ENCODE data around the gene MTRF1L.

Gene MTRF1L

GRCh38 chr6:152981219-152981618 is 21.3 kb downstream of the MTRF1L start:
- peaks cover 25% of the 10 kb centered on the region for H3K79me2 ChIP-seq
- H3K4me3 ChIP-seq (ENCODE audit: low read depth, low read length), result no peak overlapping the region

DNA sequence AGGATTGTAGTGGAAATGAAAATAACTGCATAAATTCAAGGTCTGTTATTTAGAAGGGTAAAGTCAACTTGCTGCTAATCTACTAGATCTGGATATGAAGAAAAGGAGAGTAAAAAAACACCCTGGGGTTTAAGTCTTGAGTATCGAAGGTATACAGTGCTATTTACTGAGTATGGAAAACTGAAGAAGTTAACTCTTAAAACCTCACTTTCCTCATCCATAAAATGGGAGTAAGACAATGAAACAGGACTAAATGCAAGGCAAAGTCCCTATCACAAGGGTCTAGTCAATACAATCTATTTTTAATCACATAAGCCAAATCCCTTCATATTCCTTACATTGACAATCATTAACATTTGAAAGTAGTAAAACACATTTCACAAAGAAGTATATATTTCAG is 21.9 kb downstream of the MTRF1L start:
- no peak for TF ChIP-seq CTCF (IDR thresholded peaks at IDR 0.05)
- H3K27ac ChIP-seq, result no peak overlapping the region
- no peak overlapping the region for H3K9ac ChIP-seq
- no peak overlapping the region for H3K4me3 ChIP-seq (ENCODE audit: low read depth, low read length)
- H2AFZ ChIP-seq, result no peak overlapping the region
- no peak overlapping the region for H3K4me2 ChIP-seq (ENCODE audit: low read length)
- peaks cover 13% of the 10 kb centered on the region for H3K4me1 ChIP-seq
- no peaks in the 10 kb centered on the region for H3K27me3 ChIP-seq (ENCODE audit: control insufficient read depth, insufficient read depth, low read length)
- no peaks in the 10 kb centered on the region for H3K9me3 ChIP-seq (ENCODE audit: control insufficient read depth, low read length)
- H3K36me3 ChIP-seq (ENCODE audit: control insufficient read depth, insufficient read depth, low read length), result no peaks in the 10 kb centered on the region
- peaks cover 25% of the 10 kb centered on the region for H3K79me2 ChIP-seq

More at GRCh38 chr6:152981219-152981618, 21.3 kb downstream of the MTRF1L start:
- no peak for TF ChIP-seq CTCF (IDR thresholded peaks at IDR 0.05)
- Histone ChIP-seq H3K27me3 (ENCODE audit: control insufficient read depth, insufficient read depth, low read length) (no peaks in the 10 kb centered on the region), H3K4me1 (peaks cover 13% of the 10 kb centered on the region), H3K27ac (no peak overlapping the region), H3K9ac (no peak overlapping the region), H3K36me3 (ENCODE audit: control insufficient read depth, insufficient read depth, low read length) (no peaks in the 10 kb centered on the region), H3K4me2 (ENCODE audit: low read length) (no peak overlapping the region), H2AFZ (no peak overlapping the region), H3K9me3 (ENCODE audit: control insufficient read depth, low read length) (no peaks in the 10 kb centered on the region)

GRCh38 chr6:152979116-152979515 is 23.4 kb downstream of the MTRF1L start:
- peaks cover 19% of the 10 kb centered on the region for H3K79me2 ChIP-seq
- H3K9ac ChIP-seq, result no peak overlapping the region
- H3K4me2 ChIP-seq (ENCODE audit: low read length), result no peak overlapping the region
- no peak overlapping the region for H2AFZ ChIP-seq
- H3K4me3 ChIP-seq (ENCODE audit: low read depth, low read length), result no peak overlapping the region
- H3K4me1 ChIP-seq, result peaks cover 7% of the 10 kb centered on the region
- H3K36me3 ChIP-seq (ENCODE audit: control insufficient read depth, insufficient read depth, low read length), result no peaks in the 10 kb centered on the region
- no peaks in the 10 kb centered on the region for H3K9me3 ChIP-seq (ENCODE audit: control insufficient read depth, low read length)
- TF ChIP-seq CTCF (IDR thresholded peaks at IDR 0.05), result no peak
- no peaks in the 10 kb centered on the region for H3K27me3 ChIP-seq (ENCODE audit: control insufficient read depth, insufficient read depth, low read length)
- H3K27ac ChIP-seq, result no peak overlapping the region

GRCh38 chr6:152978058-152978457 is 24.5 kb downstream of the MTRF1L start:
- H3K27me3 ChIP-seq (ENCODE audit: control insufficient read depth, insufficient read depth, low read length), result no peaks in the 10 kb centered on the region
- H3K27ac ChIP-seq, result no peak overlapping the region
- peaks cover 7% of the 10 kb centered on the region for H3K4me1 ChIP-seq
- no peak overlapping the region for H3K4me2 ChIP-seq (ENCODE audit: low read length)
- TF ChIP-seq CTCF (IDR thresholded peaks at IDR 0.05), result no peak
- H3K9me3 ChIP-seq (ENCODE audit: control insufficient read depth, low read length), result no peaks in the 10 kb centered on the region
- H3K9ac ChIP-seq, result no peak overlapping the region
- H3K4me3 ChIP-seq (ENCODE audit: low read depth, low read length), result no peak overlapping the region
- no peaks in the 10 kb centered on the region for H3K36me3 ChIP-seq (ENCODE audit: control insufficient read depth, insufficient read depth, low read length)
- peaks cover 16% of the 10 kb centered on the region for H3K79me2 ChIP-seq
- H2AFZ ChIP-seq, result no peak overlapping the region

- TF ChIP-seq CTCF (IDR thresholded peaks at IDR 0.05), result no peak
- Histone ChIP-seq H3K79me2 (peaks cover 16% of the 10 kb centered on the region), H3K4me2 (ENCODE audit: low read length) (no peak overlapping the region), H3K27ac (no peak overlapping the region), H3K4me3 (ENCODE audit: low read depth, low read length) (no peak overlapping the region), H3K9ac (no peak overlapping the region), H3K36me3 (ENCODE audit: control insufficient read depth, insufficient read depth, low read length) (no peaks in the 10 kb centered on the region), H2AFZ (no peak overlapping the region), H3K4me1 (peaks cover 5% of the 10 kb centered on the region), H3K27me3 (ENCODE audit: control insufficient read depth, insufficient read depth, low read length) (no peaks in the 10 kb centered on the region), H3K9me3 (ENCODE audit: control insufficient read depth, low read length) (no peaks in the 10 kb centered on the region)
These were observed 25.0 kb downstream of the MTRF1L start for GRCh38 chr6:152977556-152977955.
